OCI-LY7 (cell line): ENCODE measurements around the gene DHRS9. TPM values are rescaled to one million over a fixed set of nuclear protein-coding genes. Genes with fewer than 3 reads are reported as not detected.
A peak's percentile ranks its signal among the peaks of the same experiment; 100 is the strongest.
"Not testable (repeated sequence)": the region's sequence is repeated elsewhere in the genome, so short reads cannot be mapped to it uniquely, and the experiment has no call there.

ENCODE experiments used
- BruUV-seq: library from RNA; stranded (reverse); fragments of 400-500 nt; replicated peaks from 2 replicates; lab custom pipeline; 2021; lab: Mats Ljungman, UMichigan
- CTCF ChIA-PET: fragments of 300-600 bp; sonication (Branson Sonifier 250); formaldehyde crosslinking; loops from one replicate; lab custom pipeline; 2022; ENCODE audit warnings: antibody characterized with exemption; ENCODE audit not compliant: unreplicated experiment; lab: Charles Lee
- POLR2A ChIA-PET: fragments of 300-600 bp; sonication (Branson Sonifier 250); formaldehyde crosslinking; loops from one replicate; lab custom pipeline; 2022; ENCODE audit warnings: antibody characterized with exemption; lab: Charles Lee
- DNase-seq: peaks from one replicate; pipeline ENCODE4 v3.0.0-alpha.2; 2015; ENCODE audit warnings: low spot score
- H2AFZ ChIP-seq: fragments of 200-600 bp; sonication (generic), shearing (Covaris generic); 2 replicates; pipeline ENCODE4 v1.6.1; 2014; ENCODE audit warnings: mild to moderate bottlenecking, antibody characterized with exemption, low read length, moderate library complexity
- H3K27ac ChIP-seq: fragments of 200-600 bp; sonication (generic); 2 replicates; pipeline ENCODE4 v1.5.1; 2014; ENCODE audit warnings: mixed run types, low read depth, mild to moderate bottlenecking, moderate library complexity, low read length, inconsistent platforms; ENCODE audit not compliant: poor library complexity, severe bottlenecking
- H3K36me3 ChIP-seq: fragments of 200-600 bp; sonication (generic); 2 replicates; pipeline ENCODE4 v1.6.1; 2014; ENCODE audit warnings: mild to moderate bottlenecking, antibody characterized with exemption, low read length, moderate library complexity, mixed read lengths; ENCODE audit not compliant: insufficient read depth
- H3K4me1 ChIP-seq: fragments of 200-600 bp; sonication (generic); 2 replicates; pipeline ENCODE4 v1.5.1; 2014; ENCODE audit warnings: mild to moderate bottlenecking, low read length; ENCODE audit not compliant: insufficient read depth, poor library complexity, severe bottlenecking
- H3K4me2 ChIP-seq: fragments of 200-600 bp; sonication (generic); 2 replicates; pipeline ENCODE4 v1.6.1; 2014; ENCODE audit warnings: mild to moderate bottlenecking, low read length
- H3K4me3 ChIP-seq: fragments of 200-600 bp; sonication (generic); 2 replicates; pipeline ENCODE4 v1.5.1; 2014; ENCODE audit warnings: mild to moderate bottlenecking, low read depth, low read length; ENCODE audit not compliant: poor library complexity, severe bottlenecking
- H3K79me2 ChIP-seq: fragments of 200-600 bp; sonication (generic); 2 replicates; pipeline ENCODE4 v1.6.1; 2016; ENCODE audit warnings: low read depth, mild to moderate bottlenecking, low read length, moderate library complexity, mixed read lengths; ENCODE audit not compliant: insufficient read depth
- H3K9me2 ChIP-seq: fragments of 200-600 bp; sonication (generic); 2 replicates; pipeline ENCODE4 v1.6.1; 2016; ENCODE audit warnings: mild to moderate bottlenecking, low read length, mixed read lengths; ENCODE audit not compliant: insufficient read depth
- H3K9me3 ChIP-seq: fragments of 200-600 bp; sonication (generic); 2 replicates; pipeline ENCODE4 v1.6.1; 2014; ENCODE audit warnings: mild to moderate bottlenecking, mixed run types, low read length, mixed read lengths
- H4K20me1 ChIP-seq: fragments of 200-600 bp; sonication (generic); 2 replicates; pipeline ENCODE4 v1.6.1; 2014; ENCODE audit warnings: mild to moderate bottlenecking, antibody characterized with exemption, low read length, moderate library complexity, mixed read lengths; ENCODE audit not compliant: insufficient read depth
- CTCF ChIP-seq: fragments of 200-600 bp; sonication (generic); conservative IDR thresholded peaks from 2 replicates; pipeline ENCODE4 v1.5.1; 2014; ENCODE audit warnings: mild to moderate bottlenecking, antibody characterized with exemption, low read length, moderate library complexity, mixed read lengths
- EZH2phosphoT487 ChIP-seq: fragments of 200-600 bp; sonication (generic); IDR thresholded peaks from 2 replicates; pipeline ENCODE4 v1.6.1; 2018; ENCODE audit warnings: low read depth, borderline replicate concordance, mild to moderate bottlenecking, mixed run types, antibody characterized with exemption, low read length, moderate library complexity, mixed read lengths
- intact Hi-C: fragments of 100-400 bp; cut with micrococcal nuclease; formaldehyde crosslinking; loops from one replicate; pipeline ENCODE4 v1.10.0; 2022; ENCODE audit not compliant: unreplicated experiment
- total RNA-seq, 2 experiments: library from RNA; depleted of rRNA in 1 of 2; stranded (reverse); fragments of >200 nt in 1 of 2; shearing (Covaris generic) in 1 of 2; gene quantifications; 2 replicates each; pipeline ENCODE4 v1.2.3, GENCODE V29; 2014 to 2022

Gene DHRS9
- total RNA-seq, 2 experiments from 2014 or later, result 0.59 TPM; not detected in 1

- no TSS peak for BruUV-seq
- Histone ChIP-seq H3K4me1 (no peaks in the 10 kb centered on the region), H2AFZ (no peak overlapping the region), H4K20me1 (no peaks in the 10 kb centered on the region), H3K9me2 (no peaks in the 10 kb centered on the region), H3K4me2 (no peak overlapping the region), H3K36me3 (no peaks in the 10 kb centered on the region), H3K4me3 (no peak overlapping the region), H3K79me2 (no peaks in the 10 kb centered on the region), H3K9me3 (no peaks in the 10 kb centered on the region), H3K27ac (no peak overlapping the region)
- intact Hi-C loops, result no loop called here
- ChIA-PET CTCF (no interaction called here), POLR2A (no interaction called here)
- TF ChIP-seq EZH2phosphoT487, result no peak
- TF ChIP-seq CTCF, result no peak
- no peak for DNase-seq
These were observed 60.4 kb downstream of the DHRS9 start for GRCh38 chr2:169129703-169130243.

- DNase-seq, result peak; percentile 50
- ChIA-PET CTCF (interaction anchor here (0.9 to 1.5 kb wide), 3 partner anchors 8 to 90 kb away, joined by 3 to 5 read pairs (median 4); no protein-coding TSS in a partner anchor), POLR2A (interaction anchor here (0.7 to 0.9 kb wide), 2 partner anchors 8 to 37 kb away, joined by 4 read pairs; no protein-coding TSS in a partner anchor)
- H3K4me1 ChIP-seq, result no peaks in the 10 kb centered on the region
- TF ChIP-seq EZH2phosphoT487 (no peak), CTCF (peak; percentile 88)
- H3K9me2 ChIP-seq, result no peaks in the 10 kb centered on the region
- no peak overlapping the region for H3K27ac ChIP-seq
- intact Hi-C loops, result loop anchor here (1.0 to 2.0 kb wide), 2 partner anchors 23 to 171 kb away; no protein-coding TSS in a partner anchor
- BruUV-seq, result no TSS peak
- H3K4me2 ChIP-seq, result no peak overlapping the region
- H3K4me3 ChIP-seq, result no peak overlapping the region
- no peak overlapping the region for H2AFZ ChIP-seq
- H3K9me3 ChIP-seq, result no peaks in the 10 kb centered on the region
- H4K20me1 ChIP-seq, result no peaks in the 10 kb centered on the region
- no peaks in the 10 kb centered on the region for H3K36me3 ChIP-seq
- H3K79me2 ChIP-seq, result no peaks in the 10 kb centered on the region
These were observed 62.5 kb downstream of the DHRS9 start for GRCh38 chr2:169131587-169132512.

- H2AFZ ChIP-seq, H3K4me3 ChIP-seq, H3K9me3 ChIP-seq, H3K27ac ChIP-seq, BruUV-seq, intact Hi-C loops, H3K4me2 ChIP-seq, H3K36me3 ChIP-seq, H4K20me1 ChIP-seq, H3K79me2 ChIP-seq, POLR2A ChIA-PET, H3K9me2 ChIP-seq, H3K4me1 ChIP-seq, DNase-seq, CTCF ChIA-PET: not testable (repeated sequence)
These were observed 64.9 kb downstream of the DHRS9 start for GRCh38 chr2:169134272-169134671.

- BruUV-seq, H4K20me1 ChIP-seq, POLR2A ChIA-PET, H3K36me3 ChIP-seq, H3K27ac ChIP-seq, intact Hi-C loops, H3K9me2 ChIP-seq, H3K9me3 ChIP-seq, H3K4me3 ChIP-seq, H3K4me2 ChIP-seq, CTCF ChIA-PET, H3K79me2 ChIP-seq, H2AFZ ChIP-seq, DNase-seq: not testable (repeated sequence)
- peaks cover 13% of the 10 kb centered on the region for H3K4me1 ChIP-seq
These were observed 67.1 kb downstream of the DHRS9 start for GRCh38 chr2:169136428-169136827.
